GM12878 (cell line): ENCODE measurements around the gene PLAGL2. TPM values are rescaled to one million over a fixed set of nuclear protein-coding genes. Genes with fewer than 3 reads are reported as not detected.

Experiments used
- ATAC-seq: fragments of 200-7000 bp; cut with Tn5 transposase; 3 replicates; pipeline ENCODE4 v1.9.1; 2020; ENCODE audit warnings: mild to moderate bottlenecking, moderate library complexity
- BruUV-seq: library from RNA; stranded (reverse); fragments of 400-500 nt; replicated peaks from 2 replicates; lab custom pipeline; 2021; lab: Mats Ljungman, UMichigan
- CTCF ChIA-PET: fragments of 300-600 bp; sonication (Branson Sonifier 250); formaldehyde crosslinking; extraction: SDS; loops from one replicate; lab custom pipeline; 2021; ENCODE audit warnings: inconsistent platforms; lab: Yijun Ruan, JAX
- POLR2A ChIA-PET: fragments of 350-600 bp; formaldehyde crosslinking; extraction: SDS; loops from one replicate; lab custom pipeline; 2021; ENCODE audit warnings: inconsistent platforms; lab: Charles Lee
- RAD21 ChIA-PET: fragments of 300-600 bp; sonication (Branson Sonifier 250); formaldehyde crosslinking; loops from one replicate; lab custom pipeline; 2023; ENCODE audit warnings: antibody characterized with exemption; ENCODE audit not compliant: unreplicated experiment; lab: Charles Lee
- SMC1A ChIA-PET: fragments of 300-600 bp; sonication (Branson Sonifier 250); formaldehyde crosslinking; loops from one replicate; lab custom pipeline; 2023; ENCODE audit not compliant: unreplicated experiment, uncharacterized antibody; lab: Charles Lee
- DNase-seq: peaks from one replicate; pipeline ENCODE4 v3.0.0-alpha.2; 2011; ENCODE audit warnings: low read depth, low spot score
- FAIRE-seq: peaks from 3 replicates; lab custom pipeline; 2011; peaks lifted over from hg19 to GRCh38; lab: Jason Lieb, UNC
- H2AFZ ChIP-seq: 2 replicates; pipeline ENCODE4 v1.6.0; 2011; ENCODE audit warnings: low read depth, low read length, control low read depth; ENCODE audit not compliant: control insufficient read depth
- H3K27ac ChIP-seq: 2 replicates; pipeline ENCODE4 v1.5.1; 2011; ENCODE audit warnings: control low read depth; ENCODE audit not compliant: control insufficient read depth, insufficient read depth
- H3K27me3 ChIP-seq, 2 experiments: replicated peaks in 1 of 2; 2 replicates each; pipeline versions ENCODE4 v1.6.0 to v1.6.1; 2011; ENCODE audit warnings: low read length in 1 of 2; ENCODE audit not compliant: control insufficient read depth in 2 of 2, insufficient read depth in 2 of 2
- H3K36me3 ChIP-seq, 2 experiments: 2 replicates each; pipeline ENCODE4 v1.5.1; 2011; ENCODE audit warnings: low read length in 1 of 2; ENCODE audit not compliant: control insufficient read depth in 2 of 2, insufficient read depth in 2 of 2
- H3K4me1 ChIP-seq: 2 replicates; pipeline ENCODE4 v1.6.1; 2011; ENCODE audit warnings: mild to moderate bottlenecking, low read length, moderate library complexity, mixed read lengths; ENCODE audit not compliant: control insufficient read depth, insufficient read depth
- H3K4me2 ChIP-seq: 2 replicates; pipeline ENCODE4 v1.6.0; 2011; ENCODE audit warnings: control low read depth; ENCODE audit not compliant: control insufficient read depth, insufficient read depth
- H3K4me3 ChIP-seq: fragments of 200-600 bp; sonication (generic); 2 replicates; pipeline ENCODE4 v1.5.1; 2016
- H3K79me2 ChIP-seq: 2 replicates; pipeline ENCODE4 v1.6.0; 2011; ENCODE audit warnings: low read length; ENCODE audit not compliant: control insufficient read depth, insufficient read depth
- H3K9ac ChIP-seq: 2 replicates; pipeline ENCODE4 v1.8.0; 2011; ENCODE audit warnings: low read length, control low read depth, mixed read lengths; ENCODE audit not compliant: control insufficient read depth, insufficient read depth
- H3K9me3 ChIP-seq: replicated peaks from 3 replicates; pipeline ENCODE4 v1.5.1; 2011; ENCODE audit warnings: mild to moderate bottlenecking, low read length; ENCODE audit not compliant: control insufficient read depth, insufficient read depth
- H4K20me1 ChIP-seq: 2 replicates; pipeline ENCODE4 v1.6.0; 2011; ENCODE audit not compliant: control insufficient read depth, insufficient read depth
- BCL11A ChIP-seq: IDR thresholded peaks from 2 replicates; pipeline ENCODE4 v1.6.1; 2011; ENCODE audit warnings: low read depth, low read length
- CEBPZ ChIP-seq: fragments of 150-350 bp; IDR thresholded peaks from 2 replicates; pipeline ENCODE4 v1.6.1; 2016; ENCODE audit warnings: low read depth, low read length
- CREM ChIP-seq: IDR thresholded peaks from 2 replicates; pipeline ENCODE4 v1.6.1; 2014; ENCODE audit warnings: antibody characterized with exemption, low read depth
- DPF2 ChIP-seq: fragments of 450-650 bp; IDR thresholded peaks from 2 replicates; pipeline ENCODE4 v1.6.1; 2017; ENCODE audit warnings: mild to moderate bottlenecking
- EED ChIP-seq: sonication (generic); IDR thresholded peaks from 2 replicates; pipeline ENCODE4 v1.6.1; 2016; ENCODE audit warnings: antibody characterized with exemption, low read depth
- IKZF1 ChIP-seq: fragments of 450-650 bp; conservative IDR thresholded peaks from 2 replicates; pipeline ENCODE4 v1.6.1; 2017; ENCODE audit warnings: antibody characterized with exemption, mild to moderate bottlenecking
- IKZF2 ChIP-seq, 2 experiments: fragments of 450-650 bp; IDR thresholded peaks; 2 replicates each; pipeline ENCODE4 v1.6.1; 2017; ENCODE audit warnings: mild to moderate bottlenecking in 2 of 2, moderate library complexity in 2 of 2
- NBN ChIP-seq: fragments of 450-650 bp; IDR thresholded peaks from 2 replicates; pipeline ENCODE4 v1.6.1; 2016
- NFYB ChIP-seq: IDR thresholded peaks from 2 replicates; pipeline ENCODE4 v1.6.1; 2011; ENCODE audit warnings: low read depth, mild to moderate bottlenecking, low read length, improper control_type of control experiment, moderate library complexity; ENCODE audit not compliant: insufficient read depth
- RELA ChIP-seq: fragments of 450-650 bp; IDR thresholded peaks from 2 replicates; pipeline ENCODE4 v1.8.0; 2014; ENCODE audit warnings: borderline replicate concordance; ENCODE audit not compliant: partially characterized antibody
- RUNX3 ChIP-seq: IDR thresholded peaks from 2 replicates; pipeline ENCODE4 v1.6.1; 2012; ENCODE audit warnings: low read length, inconsistent platforms
- SUPT20H ChIP-seq: IDR thresholded peaks from 2 replicates; pipeline ENCODE4 v1.6.1; 2011; ENCODE audit warnings: low read depth, mild to moderate bottlenecking, low read length, moderate library complexity, borderline replicate concordance; ENCODE audit not compliant: control insufficient read depth
- ZBTB33 ChIP-seq: fragments of 450-650 bp; IDR thresholded peaks from 2 replicates; pipeline ENCODE4 v1.6.1; 2017; ENCODE audit warnings: mild to moderate bottlenecking
- ZSCAN29 ChIP-seq: fragments of 450-650 bp; IDR thresholded peaks from 2 replicates; pipeline ENCODE4 v1.6.1; 2017; ENCODE audit warnings: mild to moderate bottlenecking, moderate library complexity
- WGBS: methylation state at CpG from one replicate; pipeline ENCODE4 v1.1.6; 2016; ENCODE audit warnings: low lambda C conversion rate; ENCODE audit not compliant: insufficient replicate concordance, insufficient coverage; ENCODE audit errors: missing lambda C conversion rate; 5-methylcytosine and 5-hydroxymethylcytosine counted together
- in situ Hi-C: fragments of 300-500 bp; cut with MboI; formaldehyde crosslinking; loops from 9 replicates; pipeline ENCODE4 v1.14.3; 2018; ENCODE audit warnings: mixed read lengths
- intact Hi-C: fragments of 100-400 bp; cut with micrococcal nuclease; formaldehyde crosslinking; loops from one replicate; pipeline ENCODE4 v1.14.2; 2022; ENCODE audit not compliant: unreplicated experiment
- polyA plus RNA-seq, 11 experiments: library from polyadenylated mRNA; depleted of rRNA in 4 of 11; unstranded in 6 of 11; stranded (reverse) in 5 of 11; fragments of >200 nt; fragmentation: Nextera tagmentation in 4 of 11; fragmentation: Illumina TruSeq in 1 of 11; extraction: Ambion mirVana in 4 of 11; extraction: Trizol in 1 of 11; gene quantifications; 1 replicate in 1 of 11; 2 replicates in 10 of 11; pipeline versions ENCODE4 v1.2.1 to v1.2.3, GENCODE V29; 2011 to 2016; ENCODE audit warnings: inconsistent platforms in 2 of 11, missing spikeins in 2 of 11, low read depth in 1 of 11
- total RNA-seq, 4 experiments: library from RNA; depleted of rRNA in 3 of 4; stranded (reverse); fragments of >200 nt in 3 of 4; fragmentation: Illumina TruSeq in 1 of 4; extraction: Trizol in 1 of 4; gene quantifications; 2 replicates each; pipeline versions ENCODE4 v1.2.1 to v1.2.3, GENCODE V29; 2013 to 2021
- TF ChIP-seq, protein P1 (sequence below): fragments of 450-650 bp; conservative IDR thresholded peaks from 2 replicates; pipeline ENCODE4 v1.6.1; 2017; ENCODE audit warnings: mild to moderate bottlenecking, moderate library complexity

The PLAGL2 gene
- total and polyA plus RNA-seq, 10 of the 15 experiments (the other 5 are each of a cell fraction or from before 2014, with no cell fraction given): 4.4 to 32.3 (median 13.3) TPM

GRCh38 chr20:32207626-32208498, at the start of gene PLAGL2, which contains the start of gene POFUT1 (continued):
- TF ChIP-seq ZBTB33: no peak
- TF ChIP-seq SUPT20H: no peak
- TF ChIP-seq, protein P1, sequence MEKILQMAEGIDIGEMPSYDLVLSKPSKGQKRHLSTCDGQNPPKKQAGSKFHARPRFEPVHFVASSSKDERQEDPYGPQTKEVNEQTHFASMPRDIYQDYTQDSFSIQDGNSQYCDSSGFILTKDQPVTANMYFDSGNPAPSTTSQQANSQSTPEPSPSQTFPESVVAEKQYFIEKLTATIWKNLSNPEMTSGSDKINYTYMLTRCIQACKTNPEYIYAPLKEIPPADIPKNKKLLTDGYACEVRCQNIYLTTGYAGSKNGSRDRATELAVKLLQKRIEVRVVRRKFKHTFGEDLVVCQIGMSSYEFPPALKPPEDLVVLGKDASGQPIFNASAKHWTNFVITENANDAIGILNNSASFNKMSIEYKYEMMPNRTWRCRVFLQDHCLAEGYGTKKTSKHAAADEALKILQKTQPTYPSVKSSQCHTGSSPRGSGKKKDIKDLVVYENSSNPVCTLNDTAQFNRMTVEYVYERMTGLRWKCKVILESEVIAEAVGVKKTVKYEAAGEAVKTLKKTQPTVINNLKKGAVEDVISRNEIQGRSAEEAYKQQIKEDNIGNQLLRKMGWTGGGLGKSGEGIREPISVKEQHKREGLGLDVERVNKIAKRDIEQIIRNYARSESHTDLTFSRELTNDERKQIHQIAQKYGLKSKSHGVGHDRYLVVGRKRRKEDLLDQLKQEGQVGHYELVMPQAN: peak; percentile 62
- peak; percentile 42; the same call in 1 of the 2 replicates for TF ChIP-seq NBN
- TF ChIP-seq NFYB: 0 out of 2 replicates have a peak, but pooled peaks have one; percentile 23

- Histone ChIP-seq H3K36me3 (no peaks in the 10 kb centered on the region), H3K9me3 (peaks cover 3% of the 10 kb centered on the region; the same call in 2 of the 3 replicates), H2AFZ (peak overlapping the region; percentile 17; the same call in 1 of the 2 replicates), H3K4me3 (no peak overlapping the region), H3K27me3 (no peaks in the 10 kb centered on the region), H3K9ac (no peak overlapping the region), H3K4me2 (no peak overlapping the region), H4K20me1 (no peaks in the 10 kb centered on the region), H3K79me2 (no peaks in the 10 kb centered on the region), H3K27ac (no peak overlapping the region), H3K4me1 (peaks cover 8% of the 10 kb centered on the region)
- intact Hi-C loops: no loop called here
- ChIA-PET SMC1A (interaction anchor here (0.6 to 0.8 kb wide), 2 partner anchors 10 to 33 kb away, joined by 3 to 4 read pairs; no protein-coding TSS in a partner anchor), CTCF (interaction anchor here (1.0 to 1.1 kb wide), 2 partner anchors 27 to 33 kb away, joined by 3 read pairs; no protein-coding TSS in a partner anchor), POLR2A (no interaction called here), RAD21 (interaction anchor here (1.5 kb wide), 1 partner anchor 33 kb away, joined by 7 read pairs; no protein-coding TSS in a partner anchor)
- BruUV-seq: no TSS peak
- in situ Hi-C loops: no loop called here
- WGBS: 35% methylated on average over 6 of the region's 6 CpGs
- ATAC-seq: peak; percentile 47
- no peak for FAIRE-seq
- DNase-seq: no peak
- TF ChIP-seq RELA (no peak), IKZF1 (peak; percentile 51; the same call in 1 of the 2 replicates), EED (0 out of 2 replicates have a peak, but pooled peaks have one; percentile 39), CREM (peak; percentile 36; the same call in 1 of the 2 replicates), ZSCAN29 (no peak), RUNX3 (peak; percentile 62; the same call in 1 of the 2 replicates), CEBPZ (no peak), BCL11A (no peak), DPF2 (0 out of 2 replicates have a peak, but pooled peaks have one; percentile 26), IKZF2 (IDR thresholded peaks at IDR 0.05) (0 out of 4 replicates have a peak, but pooled peaks of 1 of the 2 experiments have one; percentile 39)
Measured at GRCh38 chr20:32252189-32252588, 44.6 kb upstream of the PLAGL2 start.
